NCI-H2196 treated with DMSO at 0.1 percent for 48 hours (cell line): ENCODE results near the gene ETV3.

Source experiments
- DNase-seq: peaks from one replicate; lab custom pipeline; 2025; ENCODE audit not compliant: unreplicated experiment; lab: John Stamatoyannopoulos, UW

ETV3 gene

DNA sequence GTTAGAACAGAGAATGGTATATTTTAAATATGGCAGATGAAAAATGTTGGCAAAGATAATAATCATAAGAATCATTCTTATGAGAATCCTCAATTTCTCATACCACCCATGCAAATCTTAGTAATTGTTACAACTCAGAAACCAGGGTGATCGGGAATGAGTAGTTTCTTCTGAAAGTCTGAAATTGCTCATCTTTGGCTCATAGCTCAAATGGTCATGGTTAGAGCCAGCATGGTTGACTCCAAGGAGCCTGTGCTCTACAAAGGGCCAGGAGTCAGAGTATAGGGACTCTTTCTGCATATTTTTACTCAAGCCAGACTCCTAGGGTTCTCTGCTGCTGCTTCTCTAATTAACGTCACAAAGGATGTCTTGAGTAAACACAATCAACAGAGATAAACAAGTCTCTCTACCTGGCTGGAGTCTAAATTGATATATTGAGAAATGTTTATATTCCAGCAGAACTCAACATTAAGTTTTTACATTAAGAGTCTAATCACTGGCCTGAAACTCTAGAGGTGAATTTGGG is 1.9 kb upstream of the ETV3 start:
- DNase-seq: no peak

DNA sequence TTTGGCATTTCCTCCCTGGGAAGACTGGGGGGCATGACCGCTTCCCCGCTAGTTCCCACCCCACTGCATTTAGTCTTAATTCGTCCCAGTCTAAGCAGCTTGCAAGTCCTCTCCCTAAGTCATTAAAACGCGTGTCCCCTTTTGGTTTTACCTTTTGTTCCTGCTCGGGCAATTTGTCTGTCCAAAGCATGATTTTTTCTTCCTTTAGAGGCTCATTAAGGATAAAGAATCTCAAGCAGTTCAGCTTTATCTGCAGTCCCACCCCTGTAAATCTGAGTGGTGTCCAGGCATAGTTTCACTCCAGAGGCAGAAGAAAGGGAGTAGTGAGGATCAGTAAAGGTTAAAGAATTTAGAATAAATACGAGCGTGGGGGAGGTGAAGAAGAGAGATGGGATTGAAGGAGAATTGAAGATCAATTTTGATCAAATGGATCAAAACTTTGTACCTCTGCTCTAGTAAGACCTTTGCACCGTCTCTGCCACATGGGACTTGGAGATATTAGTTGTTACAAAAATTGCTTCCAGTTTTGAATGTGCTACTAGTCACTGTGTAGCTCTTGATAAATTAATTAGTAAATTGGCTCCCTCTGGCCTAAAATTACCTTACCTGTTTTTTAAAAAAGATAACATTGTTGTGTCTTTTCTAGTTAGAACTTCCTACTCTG is 989 bp upstream of the ETV3 start:
- DNase-seq: no peak

DNA sequence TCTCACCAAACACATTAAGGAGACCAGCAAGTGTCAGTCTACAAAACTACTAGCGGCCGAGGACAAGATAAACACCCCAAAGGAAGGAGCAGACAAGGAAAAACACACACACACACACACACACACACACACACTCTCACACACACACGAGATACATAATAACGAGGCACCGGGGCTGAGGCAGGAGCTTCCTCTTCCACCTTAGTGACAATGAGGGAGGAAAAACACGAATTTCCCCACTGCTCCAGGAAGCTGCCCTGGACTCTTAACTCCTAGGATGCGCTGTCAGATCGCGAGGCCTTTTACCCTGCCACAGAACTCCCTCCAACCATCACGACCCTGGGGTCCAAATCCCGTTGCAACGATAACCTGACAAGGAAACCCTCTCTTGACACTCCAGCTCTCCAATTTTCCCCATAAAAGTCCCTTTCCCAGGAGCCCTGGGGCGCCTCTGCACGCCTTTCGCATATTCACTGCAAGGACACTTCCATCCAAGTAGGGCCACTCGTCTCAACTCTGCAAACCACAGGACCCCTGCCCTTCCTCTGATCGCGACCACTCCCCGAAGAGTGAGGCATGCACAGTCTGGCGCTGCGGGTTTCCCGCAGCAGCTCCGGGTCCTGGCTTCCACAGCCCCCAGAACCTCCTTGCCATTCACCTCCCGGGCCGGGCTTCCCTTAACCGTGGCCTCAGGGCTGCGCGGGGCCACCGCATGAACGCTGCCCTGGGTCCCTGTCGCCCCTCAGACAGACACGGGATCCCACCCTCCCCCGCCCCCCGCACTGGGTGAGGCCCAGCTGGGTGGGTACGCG is 581 bp downstream of the ETV3 start:
- DNase-seq: no peak

- no peak for DNase-seq
Observed at GRCh38 chr1:157137046-157137407, 1.2 kb downstream of the ETV3 start.

DNA sequence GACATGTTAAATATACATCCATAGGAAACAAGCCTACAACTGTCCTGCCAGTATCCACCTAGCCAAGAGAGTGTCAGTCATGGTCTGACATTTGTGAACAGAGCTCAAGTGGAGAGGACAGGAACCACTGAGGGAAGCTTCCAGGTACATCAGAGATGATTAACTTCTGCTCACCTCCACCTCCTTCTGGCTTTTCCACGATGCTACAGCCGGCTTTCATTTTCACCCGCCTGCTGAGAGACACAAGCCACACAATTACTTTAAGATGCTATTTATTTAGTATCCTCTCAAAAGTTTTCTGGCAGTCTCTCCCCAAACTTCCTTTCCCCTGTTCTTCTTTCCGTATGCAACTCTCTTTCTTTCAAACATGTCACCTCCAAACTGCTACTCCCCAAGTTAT is 2.1 kb downstream of the ETV3 start:
- no peak for DNase-seq

GRCh38 chr1:157135646-157136045 is 2.5 kb downstream of the ETV3 start:
- DNase-seq: peak; percentile 13

DNA sequence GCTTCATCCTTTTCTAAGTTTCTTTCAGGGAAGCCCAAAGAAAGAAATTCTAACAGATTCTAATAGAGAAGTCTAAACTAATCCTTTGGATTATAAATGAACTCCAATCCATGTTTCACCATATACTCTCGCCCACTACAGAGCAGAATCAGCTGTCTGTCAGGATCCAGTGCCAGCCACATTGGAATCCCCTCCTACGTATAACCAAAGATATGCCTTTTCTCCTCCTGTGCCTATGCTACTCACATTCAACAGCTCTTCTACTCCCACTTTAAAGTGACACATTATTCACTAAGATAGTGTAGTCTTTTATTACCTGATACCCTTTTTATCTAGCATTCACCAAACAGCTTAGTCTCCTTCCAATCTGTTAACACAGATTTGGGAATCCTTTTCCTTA is 3.1 kb downstream of the ETV3 start:
- DNase-seq: no peak

- no peak for DNase-seq
Observed at GRCh38 chr1:157134442-157134841, 3.8 kb downstream of the ETV3 start.

DNA sequence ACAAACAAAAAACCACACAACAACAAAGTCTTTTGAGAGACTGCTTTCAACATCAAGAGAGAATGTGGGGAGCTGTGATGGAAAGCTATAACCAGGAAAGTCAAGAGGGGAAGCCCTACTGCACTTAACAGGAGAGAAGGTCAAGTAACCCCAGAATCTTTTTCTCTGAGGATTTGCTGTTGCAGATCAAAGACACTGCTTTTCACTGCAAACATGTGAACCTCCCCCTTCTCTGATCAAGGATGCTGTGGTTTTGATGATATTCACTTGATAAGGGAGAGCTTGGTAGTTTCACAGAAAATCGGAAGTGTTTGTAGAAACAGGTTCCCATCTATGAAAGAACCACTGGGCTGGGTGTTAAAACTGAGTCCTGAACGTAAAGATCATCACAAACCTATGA is 4.8 kb downstream of the ETV3 start:
- no peak for DNase-seq

GRCh38 chr1:157132616-157133167 is 5.5 kb downstream of the ETV3 start:
- DNase-seq: no peak

GRCh38 chr1:157132111-157132510 is 6.1 kb downstream of the ETV3 start:
- no peak for DNase-seq

GRCh38 chr1:157131281-157131680 is 6.9 kb downstream of the ETV3 start:
- no peak for DNase-seq

DNA sequence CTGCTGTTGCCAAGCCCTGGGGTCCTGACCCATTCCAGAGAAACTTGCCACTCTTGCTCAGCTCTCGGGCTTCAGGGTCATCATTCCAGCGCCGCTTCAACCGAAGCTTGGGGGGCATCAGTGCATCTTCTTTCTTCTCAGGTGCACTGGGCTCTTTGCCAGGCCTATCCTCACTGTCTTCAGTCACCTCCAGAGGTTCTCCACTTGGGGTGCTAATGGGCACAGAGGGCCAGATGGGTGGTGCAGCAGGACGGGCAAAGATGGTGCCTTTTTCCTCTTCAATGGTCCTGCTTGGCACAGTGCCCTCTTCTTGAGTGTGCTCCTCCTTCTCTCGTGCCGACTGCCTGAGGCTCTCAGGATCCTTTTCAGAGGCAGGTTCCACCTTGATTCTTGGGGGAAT is 13.3 kb downstream of the ETV3 start:
- no peak for DNase-seq

DNA sequence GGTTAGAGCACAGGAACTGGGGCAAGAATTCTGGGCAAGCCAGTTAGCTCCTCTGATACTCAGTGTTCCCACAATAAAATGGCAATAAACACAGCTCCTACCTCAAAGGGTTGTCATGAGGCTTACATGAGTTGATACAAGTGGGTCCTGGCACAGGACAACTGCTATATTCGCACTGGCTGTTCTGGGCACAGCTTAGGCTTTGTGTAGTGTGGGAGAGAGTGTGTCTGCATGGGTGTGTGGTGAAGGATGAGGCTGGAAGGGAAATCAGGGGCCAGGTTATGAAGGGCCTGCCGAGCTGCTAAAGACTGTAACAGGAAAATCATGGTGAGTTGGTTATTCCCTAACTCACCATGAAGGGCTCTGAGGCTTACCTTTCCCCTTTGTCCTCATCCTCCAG is 18.7 kb downstream of the ETV3 start:
- DNase-seq: no peak

DNA sequence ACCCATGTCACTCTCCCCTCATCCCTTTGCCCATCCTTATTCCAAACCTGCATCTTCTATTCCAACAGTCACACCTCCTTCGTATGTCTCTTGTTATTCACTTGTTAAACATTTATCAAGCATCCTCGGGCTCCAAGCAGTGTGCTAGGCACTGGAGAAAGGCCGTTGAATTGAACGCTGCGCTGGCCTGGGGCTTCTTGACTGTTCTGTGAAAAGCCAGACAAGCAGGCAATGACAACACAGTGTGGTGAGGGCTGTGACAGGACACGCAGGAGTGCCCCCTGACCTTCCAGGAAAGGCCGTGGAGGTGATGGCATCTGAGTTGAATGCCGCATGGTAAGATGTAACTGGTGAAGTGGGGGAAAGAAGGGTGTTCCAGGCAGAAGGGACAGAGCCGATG is 19.2 kb downstream of the ETV3 start:
- no peak for DNase-seq

DNA sequence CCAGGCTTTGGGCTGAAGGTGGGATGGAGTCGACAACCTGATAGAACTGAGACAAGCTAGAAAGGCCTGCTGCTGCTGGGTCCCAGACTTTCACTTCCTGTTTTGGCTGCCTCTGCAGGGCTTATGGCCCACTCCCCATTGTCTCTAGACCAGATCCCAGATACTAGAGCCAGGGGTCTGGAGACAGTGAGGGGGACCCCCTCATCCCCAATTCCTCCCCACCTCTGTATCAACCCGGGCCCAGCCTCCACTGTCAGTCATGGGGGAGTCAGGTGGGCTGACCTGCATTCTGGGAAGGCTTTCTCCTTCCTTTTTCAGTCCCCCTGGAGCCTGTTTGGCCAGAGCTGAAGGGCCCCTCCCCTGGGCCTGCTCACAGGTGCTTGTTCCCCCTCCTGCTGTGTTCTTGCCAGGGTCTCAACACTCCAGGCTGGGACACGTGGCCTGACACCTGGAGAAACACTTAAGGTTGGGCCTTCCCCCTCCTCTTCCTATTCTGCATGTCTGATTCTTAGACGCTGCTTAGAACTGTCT is 20.6 kb downstream of the ETV3 start:
- no peak for DNase-seq

DNA sequence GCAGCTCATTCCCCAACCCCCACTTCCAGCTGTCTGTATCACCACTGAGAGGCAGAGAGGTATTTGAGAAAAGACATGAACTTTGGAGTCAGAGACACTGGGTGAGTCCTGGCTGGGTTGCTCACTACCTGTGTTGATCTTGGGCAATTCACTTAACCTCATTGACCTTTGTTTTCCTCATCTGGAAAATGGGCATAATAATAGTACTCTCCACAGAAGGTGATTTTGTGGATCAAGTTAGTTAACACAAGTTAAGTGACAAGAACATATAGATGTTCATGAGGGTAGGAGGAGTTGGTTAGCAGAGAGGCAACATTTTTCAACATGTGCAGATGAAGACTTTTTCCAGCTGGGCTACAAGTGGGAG is 21.5 kb downstream of the ETV3 start:
- no peak for DNase-seq

DNA sequence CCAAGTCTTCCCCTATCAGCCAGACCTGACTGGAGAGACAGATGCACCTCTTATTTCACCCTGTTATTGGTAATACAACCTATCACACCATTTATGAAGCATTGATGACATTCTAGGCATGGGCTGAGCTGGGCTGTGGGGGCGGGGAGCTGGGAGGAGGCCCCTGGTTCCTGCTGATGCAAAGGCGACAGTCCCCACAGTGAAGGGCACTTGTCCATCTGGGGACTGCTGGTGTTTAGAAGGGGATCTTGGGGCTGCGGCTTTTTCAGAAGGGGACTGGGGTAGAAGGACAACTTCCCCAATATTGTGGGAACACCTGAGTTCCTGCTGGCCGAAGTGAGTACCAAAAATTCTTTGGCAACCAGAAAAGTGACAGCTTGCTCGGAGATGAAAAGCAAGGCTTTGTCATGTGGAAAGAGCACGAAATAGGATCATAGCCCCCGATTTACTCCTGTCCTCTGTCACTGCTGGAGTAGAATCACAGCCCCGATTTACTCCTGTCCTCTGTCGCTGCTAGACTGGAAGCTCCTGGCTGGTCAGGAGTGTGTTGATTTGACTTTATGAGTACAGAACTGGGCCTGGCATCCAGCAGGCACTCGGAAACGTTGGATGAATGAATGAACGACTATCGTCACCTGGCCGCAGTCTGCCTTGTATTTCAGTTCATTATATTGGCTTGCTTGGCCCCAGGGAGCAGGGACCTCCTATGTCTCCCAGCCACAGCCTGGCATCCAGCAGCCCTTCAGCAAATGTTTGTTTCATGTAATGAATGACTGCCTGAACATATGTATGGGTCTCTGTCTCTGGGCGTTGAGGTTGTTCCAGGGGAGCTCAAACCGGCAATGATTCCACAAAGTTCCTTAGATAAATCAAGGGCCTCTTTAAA is 22.1 kb downstream of the ETV3 start:
- DNase-seq: no peak

DNA sequence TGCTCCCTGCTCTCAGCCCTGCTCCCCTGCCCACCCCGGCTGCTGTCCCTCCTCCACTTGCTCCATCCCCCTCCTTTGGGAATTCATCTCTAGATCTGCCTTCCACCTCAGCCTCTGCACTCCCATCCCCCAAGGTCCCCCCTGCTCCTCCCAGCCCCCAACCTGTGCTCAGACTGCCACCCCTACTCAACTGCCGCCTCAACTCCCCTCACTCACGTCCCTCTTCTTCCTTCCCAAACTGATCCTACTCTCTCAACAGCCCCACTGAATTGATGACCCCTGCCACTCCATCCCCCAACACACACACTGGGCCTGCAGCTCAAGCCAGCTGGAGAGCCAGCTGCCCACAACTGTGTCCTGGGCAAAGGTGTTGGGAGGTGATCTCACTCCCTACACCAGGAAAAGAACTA is 22.8 kb downstream of the ETV3 start:
- DNase-seq: no peak

GRCh38 chr1:157114183-157115121 is 23.7 kb downstream of the ETV3 start:
- DNase-seq: no peak
